Natural killer cell (primary cell): ENCODE data around the gene RCAN2. TPM values are rescaled to one million over a fixed set of nuclear protein-coding genes. Genes with fewer than 3 reads are reported as not detected.

ENCODE experiments used
- ATAC-seq, 3 donors: fragments of 150-1000 bp in 2 of 3; fragments of 200-7000 bp in 1 of 3; cut with Tn5 transposase; 1 replicate in 1 of 3; 2 replicates in 2 of 3; pipeline ENCODE4 v1.10.0; 2021; ENCODE audit warnings: mild to moderate bottlenecking in 2 of 3, moderate library complexity in 2 of 3
- DNase-seq, 2 donors: peaks; one replicate each; pipeline versions ENCODE4 v3.0.0 to v3.0.0-alpha.2; 2013 to 2021; ENCODE audit warnings: mixed read lengths in 1 of 2
- H3K27ac ChIP-seq: one replicate; pipeline ENCODE4 v1.5.1; 2013; ENCODE audit warnings: mild to moderate bottlenecking, low read length
- H3K27me3 ChIP-seq: one replicate; pipeline ENCODE4 v1.6.1; 2013; ENCODE audit warnings: low read length; ENCODE audit not compliant: control insufficient read depth, insufficient read depth
- H3K36me3 ChIP-seq: one replicate; pipeline ENCODE4 v1.6.1; 2013; ENCODE audit warnings: low read length; ENCODE audit not compliant: control insufficient read depth, insufficient read depth
- H3K4me1 ChIP-seq: one replicate; pipeline ENCODE4 v1.6.1; 2013; ENCODE audit warnings: low read length; ENCODE audit not compliant: control insufficient read depth, insufficient read depth
- H3K4me3 ChIP-seq: one replicate; pipeline ENCODE4 v1.5.1; 2013; ENCODE audit warnings: low read length
- H3K9me3 ChIP-seq: one replicate; pipeline ENCODE4 v1.6.1; 2013; ENCODE audit warnings: low read length; ENCODE audit not compliant: control insufficient read depth, insufficient read depth
- H3K27ac Mint-ChIP-seq, 2 donors: one replicate each; pipeline ENCODE4 v1.8.0; 2022; ENCODE audit warnings: mild to moderate bottlenecking in 2 of 2, mixed read lengths in 2 of 2, moderate library complexity in 1 of 2
- H3K27me3 Mint-ChIP-seq, 2 donors: one replicate each; pipeline ENCODE4 v1.8.0; 2022; ENCODE audit warnings: low read depth in 2 of 2, mixed read lengths in 2 of 2
- H3K36me3 Mint-ChIP-seq: one replicate; pipeline ENCODE4 v1.8.0; 2022; ENCODE audit warnings: mixed read lengths
- H3K4me1 Mint-ChIP-seq, 2 donors: one replicate each; pipeline ENCODE4 v1.8.0; 2022; ENCODE audit warnings: mixed read lengths in 2 of 2
- H3K4me3 Mint-ChIP-seq: one replicate; pipeline ENCODE4 v1.8.0; 2022; ENCODE audit warnings: mild to moderate bottlenecking, moderate library complexity, mixed read lengths
- H3K9me3 Mint-ChIP-seq, 2 donors: one replicate each; pipeline ENCODE4 v1.8.0; 2022; ENCODE audit warnings: mixed read lengths in 2 of 2
- WGBS: methylation state at CpG from one replicate; pipeline ENCODE4 v1.1.7; 2013; ENCODE audit warnings: missing lambda C conversion rate; ENCODE audit not compliant: insufficient coverage; 5-methylcytosine and 5-hydroxymethylcytosine counted together
- intact Hi-C: fragments of 100-400 bp; cut with micrococcal nuclease; formaldehyde crosslinking; loops from one replicate; pipeline ENCODE4 v1.14.2; 2022
- total RNA-seq, 4 donors: library from RNA; stranded (reverse); fragments of 120-200 nt in 1 of 4; gene quantifications; one replicate each; pipeline versions ENCODE4 v1.2.3 to v1.2.4, GENCODE V29; 2013 to 2022
- TF ChIP-seq, protein P1 (sequence below): fragments of 200-600 bp; IDR thresholded peaks from one replicate; pipeline ENCODE4 v1.8.0; 2022; ENCODE audit warnings: antibody characterized with exemption

The RCAN2 gene
- total RNA-seq, 3 donors from 2014 or later (not counting 1 experiment from before 2014, with no cell fraction given): 0.43 TPM; not detected in 2

DNA sequence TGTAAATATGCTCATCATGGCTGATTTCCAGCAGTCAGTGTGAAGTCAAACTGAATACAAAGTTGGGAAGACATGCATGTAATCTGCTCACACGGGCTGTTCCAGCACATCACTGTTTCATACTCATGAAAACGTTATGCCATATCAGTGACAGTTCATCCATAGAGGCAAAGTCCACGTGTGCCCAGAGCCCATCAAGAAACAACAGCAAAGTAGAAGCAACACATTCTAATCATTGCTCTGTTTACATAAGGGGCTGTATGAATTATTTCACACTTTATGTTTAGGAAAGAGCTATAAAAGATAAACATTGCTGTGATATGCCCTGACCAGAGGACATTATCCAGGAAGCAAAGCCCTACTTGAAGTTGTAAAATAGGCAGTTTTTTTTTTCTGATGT lies 163.5 kb downstream of the RCAN2 start:
- H3K27ac Mint-ChIP-seq: no peak overlapping the region
- 90% methylated on average over 3 of the region's 3 CpGs for WGBS
- Histone ChIP-seq H3K27ac (no peak overlapping the region), H3K4me3 (no peak overlapping the region), H3K27me3 (no peaks in the 10 kb centered on the region), H3K4me1 (peaks cover 11% of the 10 kb centered on the region), H3K9me3 (no peaks in the 10 kb centered on the region), H3K36me3 (no peaks in the 10 kb centered on the region)
- peaks cover 0 to 8% of the 10 kb centered on the region in 2 donors for H3K27me3 Mint-ChIP-seq
- H3K36me3 Mint-ChIP-seq: no peaks in the 10 kb centered on the region
- intact Hi-C loops: no loop called here
- TF ChIP-seq, protein P1, sequence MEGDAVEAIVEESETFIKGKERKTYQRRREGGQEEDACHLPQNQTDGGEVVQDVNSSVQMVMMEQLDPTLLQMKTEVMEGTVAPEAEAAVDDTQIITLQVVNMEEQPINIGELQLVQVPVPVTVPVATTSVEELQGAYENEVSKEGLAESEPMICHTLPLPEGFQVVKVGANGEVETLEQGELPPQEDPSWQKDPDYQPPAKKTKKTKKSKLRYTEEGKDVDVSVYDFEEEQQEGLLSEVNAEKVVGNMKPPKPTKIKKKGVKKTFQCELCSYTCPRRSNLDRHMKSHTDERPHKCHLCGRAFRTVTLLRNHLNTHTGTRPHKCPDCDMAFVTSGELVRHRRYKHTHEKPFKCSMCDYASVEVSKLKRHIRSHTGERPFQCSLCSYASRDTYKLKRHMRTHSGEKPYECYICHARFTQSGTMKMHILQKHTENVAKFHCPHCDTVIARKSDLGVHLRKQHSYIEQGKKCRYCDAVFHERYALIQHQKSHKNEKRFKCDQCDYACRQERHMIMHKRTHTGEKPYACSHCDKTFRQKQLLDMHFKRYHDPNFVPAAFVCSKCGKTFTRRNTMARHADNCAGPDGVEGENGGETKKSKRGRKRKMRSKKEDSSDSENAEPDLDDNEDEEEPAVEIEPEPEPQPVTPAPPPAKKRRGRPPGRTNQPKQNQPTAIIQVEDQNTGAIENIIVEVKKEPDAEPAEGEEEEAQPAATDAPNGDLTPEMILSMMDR: no peak
- no peaks in the 10 kb centered on the region for H3K9me3 Mint-ChIP-seq
- ATAC-seq (no peak), DNase-seq (no peak)
- H3K4me3 Mint-ChIP-seq: no peak overlapping the region
- peaks cover 7 to 23% of the 10 kb centered on the region in 2 donors for H3K4me1 Mint-ChIP-seq

DNA sequence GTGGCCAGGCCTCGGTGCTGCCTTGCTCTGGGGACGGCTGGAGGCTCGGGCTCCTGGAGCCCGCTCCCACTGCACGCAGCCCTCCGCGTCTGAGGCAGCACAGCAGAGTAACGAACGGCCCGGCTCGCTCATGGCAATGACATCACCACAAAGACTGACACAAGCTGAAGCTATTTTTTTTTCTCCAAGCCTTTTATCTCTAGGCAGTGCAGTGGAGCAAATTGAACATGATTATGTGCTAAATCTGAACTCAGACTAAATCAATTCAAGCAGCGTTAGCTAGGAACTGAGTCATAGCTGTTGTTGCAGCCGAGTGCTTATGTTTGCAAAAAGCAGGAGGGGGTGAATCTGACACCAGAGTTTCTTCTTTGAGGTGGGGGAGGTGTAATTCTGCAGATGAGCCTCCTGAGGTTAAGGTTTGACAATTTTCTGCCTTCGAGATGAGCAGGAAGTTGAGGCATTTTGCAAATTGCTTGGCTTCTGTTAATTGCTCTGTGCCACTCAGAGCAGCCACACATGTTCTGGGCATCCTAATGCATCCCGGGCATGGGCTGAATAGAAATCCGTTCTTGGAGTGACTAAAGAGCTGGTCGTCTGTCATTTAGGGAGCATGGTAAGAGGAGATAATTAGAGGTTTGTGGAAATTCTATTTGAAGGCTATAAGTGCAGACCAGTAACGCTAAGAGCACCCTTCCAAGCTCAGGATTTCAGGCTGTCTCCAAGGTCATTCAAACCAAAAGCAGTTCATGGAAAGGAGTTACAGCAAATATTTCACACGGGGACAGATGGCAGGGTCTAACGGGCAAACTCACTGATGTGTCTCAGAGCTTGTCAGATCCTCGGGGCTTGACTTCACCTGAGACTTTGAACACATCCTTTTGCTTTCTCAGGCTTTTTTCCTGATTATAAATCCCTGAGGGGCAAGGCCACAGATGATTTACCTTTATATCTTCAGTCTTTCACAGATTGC lies 165.4 kb downstream of the RCAN2 start:
- H3K27ac ChIP-seq: no peak overlapping the region
- H3K9me3 Mint-ChIP-seq: no peaks in the 10 kb centered on the region
- TF ChIP-seq, protein P1: no peak
- no peaks in the 10 kb centered on the region for H3K36me3 ChIP-seq
- H3K4me1 ChIP-seq: peaks cover 11% of the 10 kb centered on the region
- WGBS: 71% methylated on average over 21 of the region's 21 CpGs
- peaks cover 0 to 7% of the 10 kb centered on the region in 2 donors for H3K27me3 Mint-ChIP-seq
- peak; percentile 48 to 57 (median 50) for ATAC-seq
- H3K4me3 Mint-ChIP-seq: no peak overlapping the region
- no peak overlapping the region for H3K4me3 ChIP-seq
- no peaks in the 10 kb centered on the region for H3K36me3 Mint-ChIP-seq
- no peaks in the 10 kb centered on the region for H3K9me3 ChIP-seq
- H3K27me3 ChIP-seq: no peaks in the 10 kb centered on the region
- peak overlapping the region in 1 of 2 donors; percentile 17 for H3K27ac Mint-ChIP-seq
- DNase-seq: peak in 1 of 2 donors; percentile 58
- peaks cover 7 to 23% of the 10 kb centered on the region in 2 donors for H3K4me1 Mint-ChIP-seq
- intact Hi-C loops: no loop called here

DNA sequence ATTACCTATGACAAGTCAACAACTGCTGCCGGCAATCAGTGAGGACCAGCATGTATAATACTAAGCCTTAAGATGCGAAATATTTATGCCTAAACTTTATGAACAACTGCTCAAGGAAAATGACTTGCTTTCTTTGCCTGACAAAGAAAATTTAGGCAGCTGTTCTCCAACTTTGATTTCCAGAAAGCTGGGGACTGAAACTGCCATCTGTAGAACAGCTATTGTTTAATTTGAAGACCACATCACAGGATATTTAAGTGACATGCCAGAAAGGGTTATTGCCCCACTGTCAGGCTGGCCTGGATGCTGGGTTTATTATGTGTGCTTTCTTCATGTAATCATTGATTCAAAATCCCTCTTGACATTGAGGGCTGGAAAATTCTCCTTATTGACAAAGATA lies 166.5 kb downstream of the RCAN2 start:
- H3K9me3 Mint-ChIP-seq: no peaks in the 10 kb centered on the region
- Histone ChIP-seq H3K4me1 (peaks cover 11% of the 10 kb centered on the region), H3K4me3 (no peak overlapping the region), H3K27me3 (no peaks in the 10 kb centered on the region), H3K9me3 (no peaks in the 10 kb centered on the region), H3K36me3 (no peaks in the 10 kb centered on the region), H3K27ac (no peak overlapping the region)
- intact Hi-C loops: no loop called here
- H3K4me3 Mint-ChIP-seq: no peak overlapping the region
- peaks cover 7 to 23% of the 10 kb centered on the region in 2 donors for H3K4me1 Mint-ChIP-seq
- H3K27me3 Mint-ChIP-seq: no peaks in the 10 kb centered on the region
- 96% methylated on average over 2 of the region's 2 CpGs for WGBS
- no peaks in the 10 kb centered on the region for H3K36me3 Mint-ChIP-seq
- no peak for ATAC-seq
- no peak for DNase-seq
- TF ChIP-seq, protein P1: no peak
- H3K27ac Mint-ChIP-seq: no peak overlapping the region
